GM23248 (cell line): ENCODE results near the gene OR6C76.
"Not testable (repeated sequence)": the region's sequence is repeated elsewhere in the genome, so short reads cannot be mapped to it uniquely, and the experiment has no call there.

Source experiments
- EZH2 ChIP-seq: fragments of 200-600 bp; sonication (generic); IDR thresholded peaks from 2 replicates; pipeline ENCODE4 v1.6.1; 2018; ENCODE audit warnings: antibody characterized with exemption, mild to moderate bottlenecking; ENCODE audit not compliant: insufficient read depth, poor library complexity, severe bottlenecking
- EZH2phosphoT487 ChIP-seq: fragments of 200-600 bp; sonication (generic); IDR thresholded peaks from 2 replicates; pipeline ENCODE4 v1.6.1; 2018; ENCODE audit warnings: antibody characterized with exemption, moderate library complexity, mild to moderate bottlenecking, low read depth; ENCODE audit not compliant: insufficient read depth

DNA sequence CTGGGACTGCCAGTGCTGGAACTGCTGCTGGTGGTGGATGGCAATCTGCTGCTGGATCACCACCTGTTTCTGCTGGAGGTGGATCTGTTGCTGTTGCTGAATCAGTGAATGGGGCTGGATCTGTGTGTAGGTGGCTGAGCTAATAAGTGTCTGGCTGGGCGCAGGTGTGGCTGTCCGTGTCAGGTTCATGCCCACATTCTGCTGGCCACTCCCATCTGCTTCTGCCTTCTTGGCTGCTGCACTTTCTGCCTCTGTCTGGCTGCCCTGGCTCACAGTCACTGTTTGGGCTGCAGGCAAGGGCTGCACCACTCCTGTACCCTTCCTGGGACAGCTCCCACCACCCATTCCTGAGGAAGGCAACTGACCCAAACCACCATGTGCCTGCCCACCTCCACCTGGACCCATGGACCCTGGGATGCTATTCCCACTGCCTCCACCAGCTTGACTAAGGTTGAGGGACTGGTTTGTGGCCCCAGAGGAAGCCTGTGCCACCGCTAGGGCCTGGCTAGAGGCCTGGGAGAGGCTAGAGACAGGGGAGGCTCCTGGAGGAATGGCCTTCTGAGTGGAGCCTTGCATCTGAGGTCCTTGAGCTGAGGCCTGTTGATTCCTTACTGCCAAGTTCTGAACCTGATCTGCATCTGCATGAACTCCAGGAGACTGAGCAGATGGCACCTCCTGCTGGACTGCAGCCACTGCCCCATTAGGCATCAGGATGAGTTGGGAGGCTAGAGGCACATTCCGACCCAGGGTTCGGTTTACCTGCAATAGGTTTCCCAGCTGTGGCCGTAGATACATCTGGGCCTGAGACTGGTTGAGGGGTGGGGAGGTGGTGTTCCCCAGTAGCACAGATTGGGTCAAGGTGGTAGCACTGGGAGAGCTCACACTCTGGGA is 12.3 kb upstream of the OR6C76 start:
- TF ChIP-seq EZH2phosphoT487, EZH2: not testable (repeated sequence)
